UCSD-AML1 (cell line): ENCODE results near the gene KLK4.

Source experiments
- DNase-seq: peaks from one replicate; lab custom pipeline; 2025; ENCODE audit not compliant: unreplicated experiment; lab: John Stamatoyannopoulos, UW

KLK4 gene

DNA sequence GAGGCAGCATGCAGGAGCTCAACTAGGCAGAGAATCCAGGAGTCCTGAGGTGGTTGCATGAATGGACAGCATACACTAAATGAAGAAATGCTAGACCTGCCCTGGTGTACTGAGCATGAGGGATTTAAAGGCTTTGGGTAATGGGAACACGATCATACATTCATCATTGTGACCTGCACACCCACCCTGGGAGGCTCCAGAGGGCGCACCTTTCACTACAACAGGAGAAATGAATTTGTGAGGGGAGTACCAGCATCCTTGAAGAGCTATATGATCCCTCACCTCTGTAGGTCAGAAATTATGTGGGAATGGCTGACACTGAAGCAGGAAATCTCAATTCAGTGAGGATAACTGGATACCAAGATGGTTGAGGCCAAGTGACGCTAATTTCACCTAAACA, 29.0 kb downstream of the KLK4 start:
- DNase-seq, result no peak

- DNase-seq, result no peak
These were observed 31.0 kb downstream of the KLK4 start for GRCh38 chr19:50880241-50880640.

DNA sequence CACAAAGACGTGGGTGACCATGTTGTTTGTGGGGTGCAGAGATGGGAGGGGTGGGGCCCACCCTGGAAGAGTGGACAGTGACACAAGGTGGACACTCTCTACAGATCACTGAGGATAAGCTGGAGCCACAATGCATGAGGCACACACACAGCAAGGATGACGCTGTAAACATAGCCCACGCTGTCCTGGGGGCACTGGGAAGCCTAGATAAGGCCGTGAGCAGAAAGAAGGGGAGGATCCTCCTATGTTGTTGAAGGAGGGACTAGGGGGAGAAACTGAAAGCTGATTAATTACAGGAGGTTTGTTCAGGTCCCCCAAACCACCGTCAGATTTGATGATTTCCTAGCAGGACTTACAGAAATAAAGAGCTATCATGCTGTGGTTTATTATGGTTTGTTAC, 32.3 kb downstream of the KLK4 start:
- no peak for DNase-seq

GRCh38 chr19:50877338-50877737, 33.9 kb downstream of the KLK4 start:
- DNase-seq, result no peak

DNA sequence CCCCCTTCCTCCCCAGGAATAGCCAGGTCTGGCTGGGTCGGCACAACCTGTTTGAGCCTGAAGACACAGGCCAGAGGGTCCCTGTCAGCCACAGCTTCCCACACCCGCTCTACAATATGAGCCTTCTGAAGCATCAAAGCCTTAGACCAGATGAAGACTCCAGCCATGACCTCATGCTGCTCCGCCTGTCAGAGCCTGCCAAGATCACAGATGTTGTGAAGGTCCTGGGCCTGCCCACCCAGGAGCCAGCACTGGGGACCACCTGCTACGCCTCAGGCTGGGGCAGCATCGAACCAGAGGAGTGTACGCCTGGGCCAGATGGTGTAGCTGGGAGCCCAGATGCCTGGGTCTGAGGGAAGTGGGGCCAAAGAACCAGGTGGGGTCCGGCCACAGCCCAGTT, 34.7 kb downstream of the KLK4 start:
- no peak for DNase-seq

DNA sequence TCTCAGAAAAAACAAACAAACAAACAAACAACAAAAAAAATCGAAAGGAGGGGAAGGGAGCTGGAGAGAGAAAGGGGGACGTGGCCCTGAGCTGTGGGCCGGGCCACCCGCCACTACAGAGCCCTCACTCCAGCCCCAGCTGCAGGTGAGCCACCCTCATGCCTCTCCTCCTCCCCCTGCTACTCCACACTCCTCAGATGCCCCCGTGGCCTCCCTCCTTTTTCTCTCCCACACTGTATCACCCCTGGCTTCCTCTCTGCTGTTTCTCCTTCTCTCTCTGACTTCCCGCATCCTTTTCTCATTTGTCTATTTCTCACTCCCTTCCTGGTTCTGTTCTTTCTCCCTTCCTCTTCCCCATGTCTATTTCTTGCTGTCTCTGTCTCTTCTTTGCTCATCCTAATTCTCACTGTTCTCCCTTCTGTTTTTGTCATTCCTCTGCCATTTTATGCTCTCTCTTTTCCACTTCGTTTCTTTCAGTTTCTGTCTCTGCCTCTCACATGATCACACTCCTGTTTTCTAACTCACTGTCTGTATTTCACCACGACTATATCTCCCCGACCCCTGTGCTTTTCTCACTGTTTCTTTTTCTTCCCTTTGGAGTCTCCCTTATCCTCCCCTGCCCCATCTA, 35.3 kb downstream of the KLK4 start:
- DNase-seq, result no peak

DNA sequence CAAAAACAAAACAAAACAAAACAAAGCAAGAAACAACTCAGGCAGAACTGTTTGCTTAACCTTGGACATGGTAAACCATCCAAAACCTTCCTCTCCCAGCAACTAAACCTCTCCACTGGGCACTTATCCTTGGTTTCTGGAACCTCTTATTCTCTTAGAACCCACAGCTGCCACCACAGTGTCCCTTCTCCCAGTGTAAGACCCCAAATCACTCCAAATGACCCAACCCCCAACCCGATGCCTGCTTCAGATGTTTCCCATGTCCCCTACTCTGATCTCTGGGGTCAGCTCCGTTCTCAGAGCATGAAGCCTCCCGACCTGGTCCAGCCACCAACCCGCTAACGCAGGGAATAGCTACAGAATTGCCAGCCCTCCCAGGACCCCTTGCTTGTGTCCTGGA, 37.0 kb downstream of the KLK4 start:
- no peak for DNase-seq

DNA sequence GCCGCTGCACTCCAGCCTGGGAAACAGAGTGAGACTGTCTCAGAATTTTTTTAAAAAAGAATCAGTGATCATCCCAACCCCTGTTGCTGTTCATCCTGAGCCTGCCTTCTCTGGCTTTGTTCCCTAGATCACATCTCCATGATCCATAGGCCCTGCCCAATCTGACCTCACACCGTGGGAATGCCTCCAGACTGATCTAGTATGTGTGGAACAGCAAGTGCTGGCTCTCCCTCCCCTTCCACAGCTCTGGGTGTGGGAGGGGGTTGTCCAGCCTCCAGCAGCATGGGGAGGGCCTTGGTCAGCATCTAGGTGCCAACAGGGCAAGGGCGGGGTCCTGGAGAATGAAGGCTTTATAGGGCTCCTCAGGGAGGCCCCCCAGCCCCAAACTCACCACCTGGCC, 38.1 kb downstream of the KLK4 start, which contains the start of gene KLK2:
KLK2 (plus strand) TSS at position 384 of the 400 bp plus-strand sequence. CDS start 35 bp downstream, outside the sequence.
- no peak for DNase-seq

- no peak for DNase-seq
These were observed 40.6 kb downstream of the KLK4 start for GRCh38 chr19:50870417-50871089.

GRCh38 chr19:50869479-50869878, 41.7 kb downstream of the KLK4 start:
- no peak for DNase-seq

DNA sequence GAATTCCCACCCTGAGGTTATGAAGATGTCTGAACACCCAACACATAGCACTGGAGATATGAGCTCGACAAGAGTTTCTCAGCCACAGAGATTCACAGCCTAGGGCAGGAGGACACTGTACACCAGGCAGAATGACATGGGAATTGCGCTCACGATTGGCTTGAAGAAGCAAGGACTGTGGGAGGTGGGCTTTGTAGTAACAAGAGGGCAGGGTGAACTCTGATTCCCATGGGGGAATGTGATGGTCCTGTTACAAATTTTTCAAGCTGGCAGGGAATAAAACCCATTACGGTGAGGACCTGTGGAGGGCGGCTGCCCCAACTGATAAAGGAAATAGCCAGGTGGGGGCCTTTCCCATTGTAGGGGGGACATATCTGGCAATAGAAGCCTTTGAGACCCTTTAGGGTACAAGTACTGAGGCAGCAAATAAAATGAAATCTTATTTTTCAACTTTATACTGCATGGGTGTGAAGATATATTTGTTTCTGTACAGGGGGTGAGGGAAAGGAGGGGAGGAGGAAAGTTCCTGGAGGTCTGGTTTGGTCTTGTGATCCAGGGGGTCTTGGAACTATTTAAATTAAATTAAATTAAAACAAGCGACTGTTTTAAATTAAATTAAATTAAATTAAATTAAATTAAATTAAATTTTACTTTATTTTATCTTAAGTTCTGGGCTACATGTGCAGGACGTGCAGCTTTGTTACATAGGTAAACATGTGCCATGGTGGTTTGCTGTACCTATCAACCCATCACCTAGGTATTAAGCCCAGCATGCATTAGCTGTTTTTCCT, 49.5 kb downstream of the KLK4 start:
- DNase-seq, result no peak

- DNase-seq, result no peak
These were observed 50.2 kb downstream of the KLK4 start for GRCh38 chr19:50861010-50861409.

- no peak for DNase-seq
These were observed 51.3 kb downstream of the KLK4 start for GRCh38 chr19:50859849-50860248.

GRCh38 chr19:50858886-50859285, 52.3 kb downstream of the KLK4 start:
- DNase-seq, result no peak

GRCh38 chr19:50857366-50857765, 53.8 kb downstream of the KLK4 start:
- no peak for DNase-seq
